Muscle layer of colon (tissue), 2 donors: Measurements from ENCODE around the gene TMEM200A.

Experiments used
- H3K27ac ChIP-seq: one replicate; pipeline ENCODE4 v1.7.0; 2013; ENCODE audit warnings: low read depth, mild to moderate bottlenecking, low read length, moderate library complexity
- H3K27me3 ChIP-seq, 2 donors: one replicate each; pipeline ENCODE4 v1.7.0; 2013; ENCODE audit warnings: low read length in 2 of 2, mild to moderate bottlenecking in 2 of 2; ENCODE audit not compliant: insufficient read depth in 2 of 2, control insufficient read depth in 1 of 2
- H3K36me3 ChIP-seq: one replicate; pipeline ENCODE4 v1.7.0; 2013; ENCODE audit warnings: mild to moderate bottlenecking, low read length; ENCODE audit not compliant: insufficient read depth
- H3K4me1 ChIP-seq: one replicate; pipeline ENCODE4 v1.7.0; 2013; ENCODE audit warnings: mild to moderate bottlenecking, low read length; ENCODE audit not compliant: insufficient read depth
- H3K4me3 ChIP-seq, 2 donors: one replicate each; pipeline ENCODE4 v1.7.0; 2013; ENCODE audit warnings: low read length in 2 of 2, low read depth in 1 of 2, mild to moderate bottlenecking in 1 of 2, moderate library complexity in 1 of 2
- H3K9ac ChIP-seq: one replicate; pipeline ENCODE4 v1.7.0; 2013; ENCODE audit warnings: low read length
- H3K9me3 ChIP-seq: one replicate; pipeline ENCODE4 v1.7.0; 2013; ENCODE audit warnings: mild to moderate bottlenecking, low read length
- donor health status: abdominal sarcoma.
- donor health status: Adenocarcinoma of cecum.

Gene TMEM200A

GRCh38 chr6:130362128-130362527 is 3.7 kb upstream of the TMEM200A start:
- Histone ChIP-seq H3K27me3 (peaks cover 4 to 20% of the 10 kb centered on the region in 2 donors), H3K27ac (no peak overlapping the region)

GRCh38 chr6:130364224-130364780 is 1.5 kb upstream of the TMEM200A start:
- Histone ChIP-seq H3K27me3 (peaks cover 12 to 24% of the 10 kb centered on the region in 2 donors), H3K36me3 (no peaks in the 10 kb centered on the region), H3K9ac (no peak overlapping the region), H3K4me1 (peaks cover 6% of the 10 kb centered on the region), H3K4me3 (no peak overlapping the region), H3K9me3 (no peaks in the 10 kb centered on the region), H3K27ac (no peak overlapping the region)

More at GRCh38 chr6:130362128-130362527, 3.7 kb upstream of the TMEM200A start:
- H3K9ac ChIP-seq = no peak overlapping the region
- peaks cover 6% of the 10 kb centered on the region for H3K4me1 ChIP-seq
- H3K4me3 ChIP-seq = no peak overlapping the region
- no peaks in the 10 kb centered on the region for H3K9me3 ChIP-seq
- no peaks in the 10 kb centered on the region for H3K36me3 ChIP-seq

GRCh38 chr6:130366107-130367005 is 539 bp downstream of the TMEM200A start:
- H3K9me3 ChIP-seq = no peaks in the 10 kb centered on the region
- H3K4me3 ChIP-seq = peak overlapping the region; percentile 51 to 75
- H3K36me3 ChIP-seq = no peaks in the 10 kb centered on the region
- no peak overlapping the region for H3K27ac ChIP-seq
- H3K4me1 ChIP-seq = peaks cover 6% of the 10 kb centered on the region
- H3K9ac ChIP-seq = no peak overlapping the region
- peaks cover 18 to 24% of the 10 kb centered on the region in 2 donors for H3K27me3 ChIP-seq

GRCh38 chr6:130367767-130368166 is 1.9 kb downstream of the TMEM200A start:
- H3K4me3 ChIP-seq = no peak overlapping the region
- no peak overlapping the region for H3K9ac ChIP-seq

DNA sequence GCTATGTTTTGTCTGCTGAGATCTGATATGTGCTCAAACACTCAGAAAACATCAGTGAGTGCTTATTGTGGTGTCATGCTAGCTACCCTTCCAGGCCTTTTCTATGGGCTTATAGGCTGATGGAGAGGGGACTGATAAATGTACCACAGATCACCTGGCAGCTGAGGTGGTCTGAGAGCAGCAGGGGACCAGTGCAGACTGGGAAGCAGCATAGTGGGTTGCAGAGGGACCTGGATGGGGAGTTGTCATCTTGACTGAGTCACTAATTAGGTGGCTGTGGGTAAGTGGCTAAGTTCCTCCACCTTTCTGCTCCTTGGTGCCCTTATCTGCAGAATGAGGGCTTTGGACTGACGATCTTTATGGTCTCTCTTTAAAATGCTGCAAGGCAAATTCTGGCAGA is 2.8 kb downstream of the TMEM200A start:
- Histone ChIP-seq H3K9me3 (no peaks in the 10 kb centered on the region), H3K27ac (no peak overlapping the region), H3K27me3 (peaks cover 18 to 24% of the 10 kb centered on the region in 2 donors), H3K36me3 (no peaks in the 10 kb centered on the region), H3K4me3 (no peak overlapping the region), H3K4me1 (peaks cover 6% of the 10 kb centered on the region), H3K9ac (no peak overlapping the region)

More at GRCh38 chr6:130367767-130368166, 1.9 kb downstream of the TMEM200A start:
- no peaks in the 10 kb centered on the region for H3K36me3 ChIP-seq
- peaks cover 18 to 24% of the 10 kb centered on the region in 2 donors for H3K27me3 ChIP-seq
- H3K9me3 ChIP-seq = no peaks in the 10 kb centered on the region
- no peak overlapping the region for H3K27ac ChIP-seq
- peaks cover 6% of the 10 kb centered on the region for H3K4me1 ChIP-seq

DNA sequence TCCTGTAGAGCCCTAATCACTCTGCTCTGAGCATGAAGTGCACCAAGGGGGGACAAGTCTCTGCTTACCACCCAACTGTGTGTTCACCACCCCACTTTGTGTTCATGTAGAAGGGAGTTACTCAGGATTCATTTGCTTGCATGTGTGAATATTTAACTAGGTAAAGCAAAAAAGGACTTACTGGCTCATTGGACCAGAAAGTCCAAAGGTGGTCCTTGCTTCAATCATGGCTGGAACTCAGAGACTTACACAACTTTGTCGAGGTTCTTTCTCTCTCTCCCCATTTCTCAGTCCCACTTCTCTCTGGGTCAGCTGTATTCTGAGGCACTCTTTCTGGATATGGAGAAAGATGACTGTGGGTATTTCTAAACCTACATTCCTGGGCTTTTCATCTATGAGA is 4.0 kb downstream of the TMEM200A start:
- H3K27ac ChIP-seq = no peak overlapping the region
- peaks cover 18 to 21% of the 10 kb centered on the region in 2 donors for H3K27me3 ChIP-seq
- no peak overlapping the region for H3K4me3 ChIP-seq
- peaks cover 6% of the 10 kb centered on the region for H3K4me1 ChIP-seq
- no peaks in the 10 kb centered on the region for H3K36me3 ChIP-seq
- no peak overlapping the region for H3K9ac ChIP-seq
- no peaks in the 10 kb centered on the region for H3K9me3 ChIP-seq

DNA sequence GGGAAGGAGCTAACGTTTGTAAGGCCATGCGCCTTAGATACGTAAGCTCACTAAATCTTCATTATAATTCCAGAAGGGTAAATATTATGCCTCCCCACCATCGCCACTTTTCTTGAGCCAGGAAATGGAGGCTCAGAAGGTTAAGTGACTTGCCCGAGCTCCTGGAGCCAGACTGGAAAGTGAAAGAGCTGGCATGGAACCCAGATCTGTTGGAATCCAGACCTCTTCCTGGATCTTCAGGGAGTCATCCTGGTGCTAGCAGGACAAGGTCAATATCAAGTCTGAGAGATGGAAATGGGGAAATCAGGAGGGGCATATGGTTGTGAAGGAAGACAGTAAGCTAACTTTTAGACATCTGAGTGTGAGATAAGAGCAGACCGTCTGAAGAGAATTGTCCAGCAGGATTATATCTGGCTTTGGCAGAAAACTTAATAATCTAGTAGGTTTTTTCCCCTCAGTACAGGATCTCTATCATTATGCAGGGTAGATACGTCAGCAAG is 6.2 kb downstream of the TMEM200A start:
- Histone ChIP-seq H3K9ac (no peak overlapping the region), H3K4me1 (no peaks in the 10 kb centered on the region), H3K9me3 (no peaks in the 10 kb centered on the region), H3K4me3 (no peak overlapping the region), H3K36me3 (no peaks in the 10 kb centered on the region), H3K27me3 (peaks cover 4 to 15% of the 10 kb centered on the region in 2 donors), H3K27ac (no peak overlapping the region)

- H3K9ac ChIP-seq = no peak overlapping the region
- no peaks in the 10 kb centered on the region for H3K4me1 ChIP-seq
- H3K9me3 ChIP-seq = no peaks in the 10 kb centered on the region
- no peak overlapping the region for H3K4me3 ChIP-seq
- H3K27me3 ChIP-seq = peaks cover 1 to 7% of the 10 kb centered on the region in 2 donors
- no peaks in the 10 kb centered on the region for H3K36me3 ChIP-seq
- H3K27ac ChIP-seq = no peak overlapping the region
These were observed 7.0 kb downstream of the TMEM200A start for GRCh38 chr6:130372786-130373185.

- Histone ChIP-seq H3K9ac (no peak overlapping the region), H3K4me3 (no peak overlapping the region), H3K27ac (no peak overlapping the region), H3K4me1 (no peaks in the 10 kb centered on the region), H3K9me3 (no peaks in the 10 kb centered on the region), H3K27me3 (peaks cover 0 to 5% of the 10 kb centered on the region in 2 donors), H3K36me3 (no peaks in the 10 kb centered on the region)
These were observed 8.2 kb downstream of the TMEM200A start for GRCh38 chr6:130373992-130374391.

DNA sequence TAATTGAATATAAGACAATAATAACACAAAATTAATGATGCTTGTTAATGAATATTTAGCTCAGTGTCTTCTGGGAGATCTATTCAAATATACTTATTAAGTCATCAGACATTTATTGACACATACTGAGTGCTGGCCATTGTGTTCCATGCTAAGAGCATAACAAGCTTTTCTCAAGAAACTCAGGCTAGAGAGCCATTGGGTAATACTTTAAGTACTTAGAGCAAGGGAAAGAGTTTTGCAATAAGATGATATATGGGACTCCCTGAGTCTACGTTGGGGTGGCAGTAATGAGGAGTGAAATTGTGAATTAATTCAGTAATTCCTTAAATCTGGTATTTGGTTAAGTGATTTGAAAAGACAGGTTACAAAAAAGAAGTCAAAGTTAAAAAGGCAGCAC is 11.1 kb downstream of the TMEM200A start:
- no peaks in the 10 kb centered on the region for H3K4me1 ChIP-seq
- no peak overlapping the region for H3K9ac ChIP-seq
- H3K27ac ChIP-seq = no peak overlapping the region
- H3K27me3 ChIP-seq = no peaks in the 10 kb centered on the region
- H3K36me3 ChIP-seq = no peaks in the 10 kb centered on the region
- H3K4me3 ChIP-seq = no peak overlapping the region
- H3K9me3 ChIP-seq = no peaks in the 10 kb centered on the region

DNA sequence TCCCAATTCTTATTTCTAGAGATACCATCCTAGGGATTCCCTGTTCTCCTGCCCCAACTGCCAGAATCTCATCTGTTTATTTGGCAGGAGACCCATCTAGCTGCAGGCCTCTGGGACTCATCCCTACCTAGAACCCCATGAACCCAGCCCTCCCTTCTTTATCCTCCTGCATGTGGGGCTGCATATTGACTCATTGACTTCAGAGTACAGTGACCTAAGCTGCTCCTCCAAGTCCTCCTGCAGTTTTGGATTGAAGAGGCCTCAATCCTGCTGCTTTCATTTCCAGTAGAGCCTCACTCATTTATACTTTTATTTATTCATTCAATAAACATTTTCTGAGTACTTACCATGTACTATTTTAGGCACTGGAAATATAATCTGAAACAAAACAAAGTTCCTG is 11.6 kb downstream of the TMEM200A start:
- no peak overlapping the region for H3K27ac ChIP-seq

More for the DNA sequence above, 11.6 kb downstream of the TMEM200A start:
- Histone ChIP-seq H3K4me3 (no peak overlapping the region), H3K36me3 (no peaks in the 10 kb centered on the region), H3K9me3 (no peaks in the 10 kb centered on the region), H3K4me1 (no peaks in the 10 kb centered on the region), H3K9ac (no peak overlapping the region), H3K27me3 (no peaks in the 10 kb centered on the region)
